Hippocampal formation (tissue), 2 donors: ENCODE results near the gene MMAA.
A peak's percentile ranks its signal among the peaks of the same experiment; 100 is the strongest.
"Not testable (repeated sequence)": the region's sequence is repeated elsewhere in the genome, so short reads cannot be mapped to it uniquely, and the experiment has no call there.

Experiments
- DNase-seq, 2 donors: peaks; one replicate each; lab custom pipeline; 2025; lab: John Stamatoyannopoulos, UW

Gene MMAA

DNA sequence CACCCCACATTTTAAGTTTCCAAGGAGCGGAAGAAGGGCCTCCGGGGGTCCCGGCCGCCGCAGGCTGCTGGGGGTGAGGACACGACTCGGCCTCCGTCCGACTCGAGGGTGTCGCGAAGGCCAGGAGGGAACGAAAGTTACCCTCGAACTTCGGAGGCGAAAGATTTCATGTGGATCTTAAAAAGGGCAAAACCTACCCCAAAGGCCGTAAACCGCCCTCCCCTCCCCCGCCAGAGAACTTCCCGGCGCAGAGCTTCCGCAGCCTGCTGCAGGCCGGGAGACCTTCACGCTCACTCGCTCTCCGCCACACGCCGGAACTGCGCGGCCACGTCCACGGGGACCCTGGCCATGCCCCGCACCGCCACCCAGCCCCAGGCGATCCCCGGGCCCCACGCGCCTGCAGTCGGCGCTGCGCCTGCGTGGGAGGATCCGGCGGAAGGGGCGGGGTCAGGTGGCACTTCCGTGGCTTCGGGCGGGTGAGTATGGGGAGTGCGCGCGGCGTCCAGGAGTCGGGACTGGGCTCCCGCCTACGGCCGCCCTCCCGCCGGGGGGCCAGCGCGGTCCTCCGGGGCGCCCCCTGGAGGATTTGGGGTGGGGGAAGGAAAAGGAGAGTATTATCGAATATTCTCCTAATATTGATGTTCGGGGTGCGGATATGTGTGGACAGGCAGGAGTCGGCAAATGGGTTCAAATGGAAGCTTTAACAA is at the start of gene MMAA:
Gene MMAA (plus strand): TSS at position 454 of the 707 bp plus-strand sequence. CDS start 19,755 bp downstream, outside the sequence.
- DNase-seq: peak; percentile 88 to 92

DNA sequence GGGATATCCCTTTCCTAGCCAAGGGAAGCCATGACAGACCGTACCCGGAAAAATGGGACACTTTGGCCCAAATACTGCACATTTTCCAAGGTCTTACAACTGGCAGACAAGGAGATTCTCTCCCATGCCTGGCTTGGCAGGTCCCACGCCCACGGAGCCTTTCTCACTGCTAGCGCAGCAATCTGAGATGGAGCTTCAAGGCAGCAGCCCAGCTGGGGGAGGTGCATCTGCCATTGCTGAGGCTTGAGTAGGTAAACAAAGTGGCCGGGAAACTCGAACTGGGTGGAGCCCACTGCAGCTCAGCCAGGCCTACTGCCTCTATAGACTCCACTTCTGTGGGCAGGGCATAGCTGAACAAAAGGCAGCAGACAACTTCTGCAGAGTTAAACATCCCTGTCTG is 44.6 kb upstream of the MMAA start:
- DNase-seq: not testable (repeated sequence)

DNA sequence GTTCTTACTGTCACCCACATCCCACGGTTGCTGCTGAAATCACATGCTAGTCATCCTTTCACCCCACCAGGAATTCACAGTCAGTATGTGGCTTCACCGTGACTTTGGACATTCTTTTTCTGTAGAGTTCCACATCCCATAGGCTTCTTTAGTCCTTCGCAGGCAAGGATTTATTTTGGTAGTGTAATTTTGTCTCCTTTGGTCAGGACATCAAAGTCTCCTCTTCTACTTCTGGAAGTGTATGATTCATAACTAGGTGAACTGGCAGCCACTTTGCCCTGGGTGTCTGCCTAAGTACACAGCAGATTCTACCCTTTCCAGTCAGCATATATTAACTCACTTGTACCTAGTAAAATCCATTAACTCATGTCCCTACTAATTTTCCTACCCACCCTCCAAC is 38.3 kb upstream of the MMAA start:
- no peak for DNase-seq

- no peak for DNase-seq
These were observed 35.8 kb upstream of the MMAA start for GRCh38 chr4:145583191-145584055.

DNA sequence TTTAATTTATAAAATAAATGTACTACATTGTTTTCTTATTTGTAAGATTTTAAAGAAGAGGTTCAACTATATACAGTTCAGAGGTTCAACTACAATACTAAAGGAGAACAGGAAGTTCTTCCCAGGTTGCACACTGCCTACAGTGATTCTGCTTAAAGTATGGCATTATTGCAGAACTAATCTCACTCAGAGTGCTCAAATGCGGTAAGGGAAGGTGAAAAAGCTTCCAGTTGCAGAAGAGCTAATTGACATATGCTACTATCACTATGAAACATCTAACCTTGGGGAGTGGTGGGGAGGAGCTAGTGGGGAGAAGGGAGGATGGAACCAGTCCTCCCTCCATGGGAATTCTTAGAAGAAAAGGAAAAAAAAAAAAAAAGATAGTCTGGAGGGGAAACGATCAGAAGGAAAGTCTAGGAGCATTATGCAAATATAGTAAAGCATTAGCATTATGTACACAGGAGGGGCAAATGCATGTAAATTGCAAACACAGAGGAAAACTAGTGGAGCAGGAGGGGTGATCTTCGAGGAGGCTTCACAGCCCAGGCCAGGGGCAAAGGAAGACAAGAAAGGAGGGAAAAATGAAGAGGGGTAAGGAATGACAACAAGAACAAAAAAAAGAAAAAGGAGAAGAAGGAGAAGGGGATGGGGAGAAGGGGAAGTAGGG is 32.0 kb upstream of the MMAA start:
- DNase-seq: no peak

- not testable (repeated sequence) for DNase-seq
These were observed 29.8 kb upstream of the MMAA start for GRCh38 chr4:145589381-145589780.

DNA sequence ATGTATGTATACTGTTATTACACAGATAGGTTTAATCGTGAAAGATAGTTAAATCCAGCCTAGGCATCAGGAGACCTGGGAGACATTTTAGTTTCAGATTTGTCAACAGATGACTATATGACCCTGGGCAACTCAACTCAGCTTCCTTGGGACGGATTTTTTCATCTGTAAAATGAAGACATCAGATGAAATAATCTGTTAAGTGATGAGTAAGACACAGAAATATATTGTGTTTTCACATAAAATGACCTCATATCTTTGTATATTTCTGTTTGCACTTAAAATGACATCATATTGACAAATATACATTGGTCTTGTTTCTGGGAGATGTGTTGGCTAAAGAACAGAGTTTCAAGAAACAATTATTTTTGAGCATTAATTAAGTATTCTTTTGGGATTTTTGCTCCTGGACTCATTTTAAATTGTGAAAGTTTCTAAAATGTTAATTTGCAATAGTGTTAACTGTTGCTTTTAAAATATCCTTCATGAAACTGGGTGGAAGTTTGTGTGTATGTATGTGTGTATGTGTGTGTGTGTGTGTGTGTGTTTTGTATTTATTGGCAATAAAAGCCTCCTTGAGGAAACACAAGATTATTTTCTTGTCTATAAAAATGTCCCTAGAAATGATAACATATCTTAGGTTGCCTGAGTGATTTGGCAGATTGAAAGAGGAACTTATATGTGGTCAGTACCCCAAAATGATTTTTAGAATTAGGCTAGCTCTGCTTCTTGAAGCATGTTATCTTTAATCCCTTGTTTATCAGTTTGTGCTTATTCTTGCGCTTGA is 29.1 kb upstream of the MMAA start:
- DNase-seq: no peak

DNA sequence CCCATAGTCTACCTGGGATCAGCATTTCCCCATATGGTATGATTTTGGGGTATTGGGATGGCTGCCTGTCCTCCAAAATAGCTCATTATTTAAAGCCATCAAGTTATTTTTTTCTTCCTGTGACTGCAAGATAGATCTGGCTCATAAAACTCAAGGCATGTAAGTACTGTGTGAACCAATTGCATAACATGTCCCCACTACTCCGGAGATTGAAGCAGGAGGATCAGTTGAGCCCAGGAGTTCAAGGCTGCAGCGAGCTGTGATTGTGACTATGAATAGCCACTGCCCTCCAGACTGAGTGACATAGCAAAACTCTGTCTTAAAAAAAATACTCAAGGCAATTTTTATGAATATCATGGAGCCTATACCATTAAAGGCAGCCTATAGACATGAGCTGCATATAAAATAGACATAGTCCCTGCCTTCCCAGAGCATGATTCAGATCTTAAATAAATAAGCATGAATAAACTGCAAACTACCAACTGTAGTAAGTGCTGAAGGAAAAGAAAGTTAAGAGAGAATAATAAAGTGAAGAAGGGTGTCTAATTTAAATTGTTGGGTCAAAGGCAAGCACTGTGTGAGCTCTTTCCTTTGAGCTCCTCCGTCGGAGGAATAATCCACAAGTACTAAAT is 16.9 kb upstream of the MMAA start:
- DNase-seq: no peak

DNA sequence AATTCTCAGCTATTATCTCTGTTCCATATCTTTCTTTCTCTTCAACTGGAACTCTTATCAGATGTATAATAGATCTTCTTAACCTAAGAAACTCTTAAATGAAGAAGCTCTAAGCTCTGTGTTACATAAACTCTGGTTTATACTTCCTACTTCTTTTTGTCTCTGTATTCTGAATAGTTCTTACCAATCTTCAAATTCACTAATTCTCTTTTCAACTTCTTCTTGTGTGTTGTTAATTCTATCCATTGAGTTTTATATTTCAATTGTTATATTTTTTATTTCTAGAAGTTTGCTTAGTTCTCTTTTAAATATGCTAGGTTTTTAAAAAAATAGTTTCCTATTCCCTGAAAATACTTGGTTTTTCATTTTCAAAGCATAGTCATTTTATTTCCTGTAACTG is 13.2 kb upstream of the MMAA start:
- no peak for DNase-seq

- DNase-seq: peak; percentile 15 to 22
These were observed 9.4 kb upstream of the MMAA start for GRCh38 chr4:145609481-145610427.

- DNase-seq: no peak
These were observed 5.5 kb upstream of the MMAA start for GRCh38 chr4:145613566-145614232.

GRCh38 chr4:145614233-145614610 is 5.0 kb upstream of the MMAA start:
- DNase-seq: no peak

- DNase-seq: peak in 1 of 2 donors; percentile 24
These were observed 814 bp upstream of the MMAA start for GRCh38 chr4:145618210-145618931.

DNA sequence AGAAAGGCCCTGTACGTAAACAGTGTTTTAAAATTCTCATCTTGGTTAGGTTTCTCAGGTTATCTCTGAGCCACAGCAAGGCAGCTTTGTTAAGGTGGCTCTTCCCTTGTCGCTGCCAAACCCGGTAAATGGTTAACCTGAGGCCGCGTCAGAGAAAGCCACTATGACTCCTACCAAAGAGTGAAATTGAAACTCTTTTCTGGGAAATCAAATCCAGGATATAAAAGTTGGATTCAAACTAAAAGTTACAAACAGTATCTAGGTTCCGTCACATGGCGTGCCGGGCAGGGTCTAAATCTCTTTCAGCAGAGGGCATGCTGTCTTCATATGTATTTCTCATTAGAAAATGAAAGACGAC is 433 bp downstream of the MMAA start:
- DNase-seq: peak in 1 of 2 donors; percentile 21

DNA sequence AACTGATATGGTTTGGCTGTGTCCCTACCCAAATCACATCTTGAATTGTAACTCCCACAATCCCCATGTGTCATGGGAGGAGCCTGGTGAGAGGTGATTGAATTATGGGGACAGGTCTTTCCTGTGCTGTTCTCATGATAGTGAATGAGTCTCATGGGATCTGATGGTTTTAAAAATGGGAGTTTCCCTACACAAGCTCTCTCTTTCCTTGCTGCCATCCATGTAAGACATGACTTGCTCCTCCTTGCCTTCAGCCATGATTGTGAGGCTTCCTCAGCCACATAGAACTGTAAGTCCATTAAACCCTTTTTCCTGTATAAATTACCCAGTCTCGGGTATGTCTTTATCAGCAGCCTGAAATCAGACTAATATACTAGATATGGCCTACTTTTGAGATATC is 2.9 kb downstream of the MMAA start:
- not testable (repeated sequence) for DNase-seq

GRCh38 chr4:145623831-145624230 is 4.6 kb downstream of the MMAA start:
- no peak for DNase-seq

DNA sequence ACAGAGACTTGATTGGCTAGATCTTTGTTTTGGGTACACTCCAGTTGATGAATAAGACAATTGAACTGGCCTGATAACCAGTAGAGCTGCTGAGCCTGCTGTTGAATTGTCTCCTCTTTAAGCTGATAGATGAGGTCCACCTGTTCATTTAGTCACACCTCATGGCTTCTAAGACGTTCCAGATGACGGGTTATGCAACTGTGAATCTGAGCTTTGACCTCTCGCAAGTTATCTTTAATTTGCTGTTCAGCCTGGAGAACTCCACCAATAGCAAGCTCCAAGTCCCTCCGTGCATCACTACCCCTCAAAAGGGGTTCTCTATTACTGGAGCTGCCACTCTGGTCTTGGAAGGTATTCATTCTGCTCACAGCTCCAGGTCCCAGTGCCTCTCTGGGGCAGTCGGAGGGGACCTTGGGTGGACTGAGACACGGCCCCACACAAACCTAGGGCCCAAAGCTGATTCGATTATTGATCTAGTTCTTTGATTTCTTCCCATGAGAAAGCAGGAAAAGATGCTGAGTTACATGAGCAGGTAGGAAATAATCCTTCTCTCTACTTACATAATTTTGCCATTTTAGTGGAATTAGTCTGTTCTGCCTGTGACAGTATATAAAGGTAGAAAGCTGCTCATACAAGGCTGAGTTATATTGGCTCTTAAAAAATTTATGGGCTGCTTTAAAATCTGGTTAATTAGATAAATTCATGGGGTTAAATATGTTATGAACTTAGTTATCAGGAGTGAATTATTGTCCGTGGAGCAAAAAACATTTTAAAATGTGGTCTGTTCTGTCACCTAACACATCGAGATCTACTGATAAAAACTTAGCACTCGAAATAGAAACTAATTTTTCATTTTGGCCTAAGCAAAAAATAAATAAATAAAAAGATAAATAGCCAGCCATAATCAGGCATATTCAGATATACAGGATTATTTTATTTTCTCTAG is 6.8 kb downstream of the MMAA start:
- DNase-seq: no peak

- DNase-seq: no peak
These were observed 7.4 kb downstream of the MMAA start for GRCh38 chr4:145626623-145626982.
